HG02973 (cell line): ENCODE results near the gene CD96.
A peak's percentile ranks its signal among the peaks of the same experiment; 100 is the strongest.

Experiments
- ATAC-seq: cut with Tn5 transposase; IDR thresholded peaks from one replicate; pipeline ENCODE4 v1.9.1; 2021; ENCODE audit warnings: moderate library complexity; ENCODE audit not compliant: unreplicated experiment

The CD96 gene

DNA sequence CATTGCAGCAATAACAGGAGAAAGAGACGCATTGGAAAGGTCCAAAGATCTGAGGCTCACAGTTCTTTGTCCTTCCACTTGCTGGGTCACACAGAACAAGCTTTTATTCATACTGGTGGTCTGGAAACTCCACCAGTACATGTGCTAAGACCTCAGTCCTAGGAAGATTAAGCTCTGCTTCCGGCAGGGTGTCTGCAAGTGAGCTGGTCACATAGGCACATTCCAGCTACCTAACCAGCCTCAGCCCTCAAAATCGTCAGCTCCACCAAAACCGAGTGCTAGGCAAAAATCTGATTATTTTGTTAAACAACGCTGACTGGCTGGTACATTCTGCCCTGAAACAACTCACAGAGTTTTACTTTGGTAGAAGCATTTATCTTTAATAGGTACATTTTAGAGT, 50.9 kb downstream of the CD96 start:
- no peak for ATAC-seq

GRCh38 chr3:111593666-111594065, 51.7 kb downstream of the CD96 start:
- ATAC-seq, result no peak

GRCh38 chr3:111594205-111594604, 52.2 kb downstream of the CD96 start:
- ATAC-seq, result peak; percentile 59

- ATAC-seq, result no peak
Observed at GRCh38 chr3:111594781-111595180, 52.8 kb downstream of the CD96 start.

DNA sequence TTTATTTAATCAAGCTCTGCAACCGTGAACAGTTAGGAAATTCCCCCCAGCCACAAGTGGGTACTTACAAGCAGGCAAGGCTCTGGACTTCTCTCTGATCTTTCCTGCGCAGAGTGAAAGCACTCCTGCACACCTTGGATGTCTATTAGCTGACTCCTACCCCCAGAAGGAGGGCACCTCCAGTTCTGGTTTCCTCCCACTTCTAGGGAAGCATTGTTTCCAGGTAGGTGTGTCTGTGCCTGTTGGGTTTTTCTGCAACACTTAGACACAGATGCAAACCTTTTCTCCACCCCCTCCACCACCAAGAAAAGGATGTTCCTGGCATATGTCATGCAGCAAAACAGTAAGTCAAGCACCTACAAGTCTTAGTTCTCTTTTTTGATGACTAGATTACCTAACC, 53.2 kb downstream of the CD96 start, which contains the start of gene ZBED2:
Gene ZBED2, minus strand, starts transcription at position 115 of the 400 bp plus-strand sequence. CDS start 1,145 bp downstream, outside the sequence.
- ATAC-seq, result no peak

DNA sequence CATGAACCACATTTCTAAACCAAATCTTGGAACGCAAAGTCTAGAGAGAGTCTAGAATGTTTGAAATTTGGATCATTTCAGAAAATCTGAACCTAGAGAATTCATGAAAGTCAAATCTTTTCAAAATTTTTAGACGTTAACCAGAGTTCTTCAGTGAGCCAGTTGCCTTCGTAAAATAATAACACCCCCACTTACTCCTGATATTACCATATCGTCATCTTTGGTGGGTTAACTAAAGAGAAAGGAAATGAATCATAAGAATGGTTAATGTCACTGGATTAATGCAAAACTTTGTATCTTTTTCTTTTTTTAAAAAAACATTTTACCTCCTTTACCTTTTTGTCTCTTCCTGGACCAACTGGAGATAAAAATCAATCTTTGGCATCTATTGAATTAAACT, 54.3 kb downstream of the CD96 start:
- no peak for ATAC-seq

DNA sequence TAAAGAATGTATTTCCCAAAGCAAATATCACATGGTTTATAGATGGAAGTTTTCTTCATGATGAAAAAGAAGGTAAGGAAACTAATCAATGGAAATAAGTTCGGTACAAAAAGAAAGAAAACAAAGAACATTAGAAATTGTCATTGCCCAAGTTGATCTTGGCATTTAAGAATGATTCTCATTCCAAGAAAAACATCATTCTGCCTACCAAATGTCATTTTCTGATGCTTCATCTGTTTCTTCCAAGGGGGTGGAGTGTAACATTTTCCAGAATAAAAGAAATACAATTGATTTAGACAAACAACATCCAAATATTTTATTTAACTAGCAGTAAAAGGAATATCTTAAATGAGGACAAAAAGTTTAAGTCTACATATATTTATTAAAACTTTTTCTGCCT, 56.1 kb downstream of the CD96 start:
- ATAC-seq, result no peak

GRCh38 chr3:111598552-111598951, 56.6 kb downstream of the CD96 start:
- ATAC-seq, result no peak

DNA sequence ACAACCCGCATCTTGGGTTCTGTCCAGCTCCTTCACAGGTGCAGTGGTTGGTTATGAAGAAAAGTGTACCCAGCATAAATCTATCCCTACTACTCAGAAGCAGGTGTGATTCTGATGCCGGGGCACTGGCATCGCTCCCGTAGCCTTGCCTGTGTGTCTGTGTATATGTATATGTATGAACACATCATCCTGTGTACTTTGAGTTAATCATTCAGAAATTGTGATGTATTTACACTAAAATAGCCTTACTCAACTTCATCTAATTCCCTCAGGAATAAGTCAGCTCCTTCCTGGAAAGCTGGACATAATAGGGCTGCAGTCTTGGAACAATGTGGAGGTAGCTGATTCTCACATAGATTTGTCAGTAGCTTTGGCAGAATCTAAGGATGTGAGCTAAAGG, 59.8 kb downstream of the CD96 start:
- no peak for ATAC-seq

- no peak for ATAC-seq
Observed at GRCh38 chr3:111603679-111604078, 61.7 kb downstream of the CD96 start.

- ATAC-seq, result no peak
Observed at GRCh38 chr3:111604119-111604518, 62.1 kb downstream of the CD96 start.

DNA sequence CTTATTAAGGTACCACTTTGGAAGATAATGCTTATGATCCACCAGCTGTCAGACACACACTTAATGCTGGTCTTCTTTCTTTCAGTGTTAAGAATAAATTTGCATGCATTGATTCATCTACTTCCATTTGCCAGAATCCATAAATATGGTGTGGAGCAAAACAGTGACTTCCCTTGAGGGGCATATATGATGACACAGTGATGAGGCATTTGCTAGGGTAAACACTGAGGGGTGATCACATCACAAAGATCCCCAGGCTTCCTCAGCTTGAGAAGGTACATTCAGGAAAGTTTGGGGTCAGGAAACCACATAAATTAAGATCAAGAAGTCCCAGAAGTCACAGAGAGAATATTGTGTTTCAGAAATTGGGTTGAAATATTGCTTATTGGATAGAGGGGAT, 63.0 kb downstream of the CD96 start:
- no peak for ATAC-seq

DNA sequence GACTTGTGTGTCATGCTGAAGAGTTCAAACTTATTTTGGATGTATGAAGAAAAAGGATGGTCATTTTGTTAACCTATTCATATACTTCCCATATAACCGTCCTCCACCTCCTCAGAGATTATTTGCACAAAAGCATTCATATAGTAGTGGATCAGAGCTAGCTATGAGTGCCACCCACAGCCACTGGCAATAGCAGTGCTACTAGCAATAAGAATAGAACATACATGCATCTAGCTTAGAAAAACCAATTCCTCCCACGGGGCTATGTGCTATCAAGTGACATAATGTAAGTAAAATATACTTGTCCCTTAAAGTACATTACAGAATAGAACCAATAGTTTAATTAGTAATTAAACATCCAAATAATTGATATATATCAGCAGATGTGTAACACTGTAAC, 63.5 kb downstream of the CD96 start:
- no peak for ATAC-seq

GRCh38 chr3:111607240-111607920, 65.4 kb downstream of the CD96 start:
- ATAC-seq, result no peak

DNA sequence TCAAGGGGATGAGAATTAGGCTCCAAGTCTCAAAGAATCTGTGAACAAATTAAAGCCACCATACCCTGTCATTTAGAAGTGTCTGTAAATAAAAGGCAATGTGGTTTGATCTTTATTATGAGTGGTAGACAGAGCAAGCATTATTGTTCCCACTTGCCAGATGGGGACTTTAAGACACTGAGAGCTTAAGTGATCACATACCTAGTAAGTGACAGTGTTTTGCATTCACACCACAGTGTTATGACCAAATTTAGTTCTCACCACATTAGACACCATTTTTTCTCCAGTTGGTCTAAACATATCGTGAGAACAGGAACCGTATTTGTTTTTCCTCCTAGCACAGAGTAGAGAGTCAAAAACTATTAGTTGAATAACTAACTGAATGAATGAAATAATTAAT, 66.4 kb downstream of the CD96 start:
- no peak for ATAC-seq

DNA sequence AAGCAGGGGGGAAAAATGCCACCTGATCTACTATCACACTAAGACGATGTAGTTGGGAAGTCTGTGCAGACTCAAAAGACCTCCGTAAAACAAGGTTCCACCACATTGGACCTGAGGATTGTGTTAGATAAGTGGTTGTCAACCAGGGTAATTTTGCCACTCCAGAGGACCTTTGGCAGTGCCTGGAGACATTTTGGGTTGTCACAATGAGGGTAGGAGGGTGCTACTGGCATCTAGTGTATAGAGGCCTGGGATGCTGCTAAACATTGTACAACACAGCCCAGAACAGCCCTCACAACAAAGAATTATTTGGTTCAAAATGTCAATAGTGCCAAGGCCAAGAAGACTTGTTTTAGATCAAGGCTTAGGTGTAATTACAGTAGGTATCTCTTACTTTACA, 67.7 kb downstream of the CD96 start:
- no peak for ATAC-seq

GRCh38 chr3:111610189-111610588, 68.2 kb downstream of the CD96 start:
- ATAC-seq, result peak; percentile 95

DNA sequence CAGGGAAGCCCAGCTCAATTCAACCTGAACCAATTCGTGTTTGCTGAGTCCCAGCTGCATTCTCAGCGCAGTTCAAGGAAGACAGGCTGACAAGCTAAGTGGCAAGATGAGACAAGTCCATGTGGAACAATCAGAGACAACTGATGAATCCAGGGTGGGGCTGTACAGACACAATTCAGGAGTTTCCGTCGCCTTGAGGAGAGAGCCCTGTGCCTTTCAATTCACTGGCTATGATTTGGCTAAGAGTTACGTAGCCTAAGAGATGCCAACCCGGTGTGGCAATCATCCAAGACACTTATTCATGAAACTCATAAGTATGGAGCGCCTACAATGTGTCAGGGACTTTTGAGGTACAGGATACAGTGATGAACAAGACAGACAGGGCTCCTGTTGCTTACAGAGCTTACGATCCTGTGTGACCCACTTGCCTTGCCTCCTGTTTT, 68.6 kb downstream of the CD96 start:
- ATAC-seq, result peak; percentile 16

- ATAC-seq, result no peak
Observed at GRCh38 chr3:111613294-111613693, 71.3 kb downstream of the CD96 start.

- no peak for ATAC-seq
Observed at GRCh38 chr3:111615880-111616279, 73.9 kb downstream of the CD96 start.

DNA sequence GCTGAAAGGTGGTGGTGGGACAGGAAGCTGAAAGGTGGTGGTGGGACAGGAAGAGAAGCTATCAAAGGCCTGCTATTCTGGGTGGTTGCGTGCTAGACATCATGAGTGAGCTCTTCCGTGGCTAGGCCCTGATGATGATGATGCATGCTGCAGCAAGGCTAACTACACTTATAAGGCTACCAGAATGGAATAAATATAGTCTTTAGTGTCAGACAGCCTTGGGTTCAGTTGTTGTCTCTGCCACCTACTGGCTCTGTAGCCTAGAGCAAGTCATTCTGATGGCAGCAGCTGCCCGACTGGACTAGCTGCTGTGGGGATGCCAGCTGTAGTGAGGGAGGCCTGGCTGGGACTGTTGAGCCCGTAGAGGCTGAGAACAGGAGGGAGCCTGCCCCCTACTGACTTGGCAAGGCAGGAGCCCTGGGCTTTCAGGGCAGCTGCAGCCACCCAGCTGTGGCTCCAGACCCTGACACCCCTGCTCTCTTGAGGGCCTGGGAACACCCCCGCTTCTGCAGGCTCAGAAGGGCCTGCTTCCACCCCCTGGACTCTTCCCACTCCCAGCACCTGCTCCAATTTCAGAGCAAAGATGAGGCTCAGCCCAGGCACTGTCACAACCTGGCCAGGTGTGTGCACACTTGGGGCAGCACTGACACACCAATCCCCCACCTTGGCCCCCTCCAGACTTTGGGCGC, 74.6 kb downstream of the CD96 start:
- peak; percentile 65 for ATAC-seq

DNA sequence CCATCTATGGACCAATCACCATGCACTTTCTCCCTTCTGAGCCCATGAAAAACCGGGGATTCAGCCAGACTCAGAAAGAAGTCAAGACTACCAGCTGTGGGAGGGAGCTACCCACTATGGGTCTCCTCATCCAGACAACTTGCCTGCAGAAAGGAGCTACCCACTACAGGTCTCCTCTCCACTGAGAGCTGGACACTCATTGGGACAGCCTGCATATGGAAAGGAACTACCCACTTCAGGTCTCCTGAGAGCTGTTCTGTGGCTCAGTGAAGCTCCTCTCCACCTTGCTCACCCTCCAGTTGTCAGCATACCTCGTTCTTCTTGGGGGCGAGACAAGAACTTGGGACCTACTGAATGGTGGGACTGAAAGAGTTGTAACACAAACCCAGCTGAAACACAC, 75.4 kb downstream of the CD96 start:
- no peak for ATAC-seq
